HepG2 (cell line): Measurements from ENCODE around the gene NCOA5. TPM values are rescaled to one million over a fixed set of nuclear protein-coding genes. Genes with fewer than 3 reads are reported as not detected.

Experiments
- ARNTL ChIP-seq: sonication (generic); formaldehyde crosslinking; IDR thresholded peaks from 2 replicates; pipeline ENCODE4 v1.4.0; 2020; ENCODE audit warnings: mild to moderate bottlenecking, missing genetic modification reagents
- FOXK1 ChIP-seq: sonication (generic); formaldehyde crosslinking; IDR thresholded peaks from 2 replicates; pipeline ENCODE4 v1.4.0; 2020; ENCODE audit warnings: low read depth, missing genetic modification reagents, borderline replicate concordance
- HIVEP1 ChIP-seq: sonication (generic); formaldehyde crosslinking; IDR thresholded peaks from 2 replicates; pipeline ENCODE4 v1.4.0; 2020; ENCODE audit warnings: mild to moderate bottlenecking, missing genetic modification reagents
- HMG20A ChIP-seq: IDR thresholded peaks from 2 replicates; pipeline ENCODE4 v1.6.1; 2016; ENCODE audit warnings: borderline replicate concordance
- KLF11 ChIP-seq: IDR thresholded peaks from 2 replicates; pipeline ENCODE4 v1.6.1; 2016; ENCODE audit warnings: missing compliant biosample characterization
- KMT2B ChIP-seq: IDR thresholded peaks from 2 replicates; pipeline ENCODE4 v1.6.1; 2016; ENCODE audit warnings: missing genetic modification reagents, missing compliant biosample characterization
- MAF1 ChIP-seq: sonication (generic); formaldehyde crosslinking; IDR thresholded peaks from 2 replicates; pipeline ENCODE4 v1.5.0; 2020; ENCODE audit warnings: missing genetic modification reagents, borderline replicate concordance
- MAFG ChIP-seq: sonication (generic); formaldehyde crosslinking; IDR thresholded peaks from 2 replicates; pipeline ENCODE4 v1.5.1; 2020; ENCODE audit warnings: mild to moderate bottlenecking, missing genetic modification reagents
- MED1 ChIP-seq: sonication (generic); formaldehyde crosslinking; IDR thresholded peaks from 2 replicates; pipeline ENCODE4 v1.4.0; 2020; ENCODE audit warnings: missing genetic modification reagents
- MEF2D ChIP-seq: sonication (generic); formaldehyde crosslinking; IDR thresholded peaks from 2 replicates; pipeline ENCODE4 v1.5.1; 2020; ENCODE audit warnings: mild to moderate bottlenecking, missing genetic modification reagents
- MTF1 ChIP-seq: sonication (generic); formaldehyde crosslinking; IDR thresholded peaks from 2 replicates; pipeline ENCODE4 v1.5.0; 2020; ENCODE audit warnings: missing genetic modification reagents
- NCOA2 ChIP-seq: sonication (generic); formaldehyde crosslinking; IDR thresholded peaks from 2 replicates; pipeline ENCODE4 v1.8.0; 2022; ENCODE audit warnings: inconsistent platforms
- RARG ChIP-seq: sonication (generic); formaldehyde crosslinking; IDR thresholded peaks from 2 replicates; pipeline ENCODE4 v1.4.0; 2020; ENCODE audit warnings: low read depth, mild to moderate bottlenecking, missing genetic modification reagents
- SIX4 ChIP-seq: sonication (generic); formaldehyde crosslinking; IDR thresholded peaks from 2 replicates; pipeline ENCODE4 v1.4.0; 2020; ENCODE audit warnings: missing genetic modification reagents
- ZNF33B ChIP-seq: sonication (generic); formaldehyde crosslinking; IDR thresholded peaks from 2 replicates; pipeline ENCODE4 v1.5.1; 2020; ENCODE audit warnings: mild to moderate bottlenecking, missing genetic modification reagents
- ZNF605 ChIP-seq: sonication (generic); formaldehyde crosslinking; IDR thresholded peaks from 2 replicates; pipeline ENCODE4 v1.8.0; 2022; ENCODE audit warnings: mild to moderate bottlenecking, missing genetic modification reagents
- ZNF75D ChIP-seq: sonication (generic); formaldehyde crosslinking; IDR thresholded peaks from 2 replicates; pipeline ENCODE4 v1.8.1; 2023; ENCODE audit warnings: missing genetic modification reagents, mild to moderate bottlenecking, borderline replicate concordance
- polyA plus RNA-seq, 8 experiments: library from polyadenylated mRNA; depleted of rRNA in 3 of 8; stranded (reverse) in 7 of 8; unstranded in 1 of 8; fragments of >200 nt; fragmentation: Illumina TruSeq in 4 of 8; extraction: Trizol in 4 of 8; gene quantifications; 2 replicates each; pipeline versions ENCODE4 v1.2.1 to v1.2.3, GENCODE V29; 2011 to 2016; ENCODE audit warnings: low read depth in 4 of 8, missing spikeins in 1 of 8, mixed read lengths in 1 of 8; ENCODE audit not compliant: insufficient read depth in 1 of 8
- total RNA-seq, 5 experiments: library from RNA; depleted of rRNA; stranded (reverse); fragments of >200 nt; fragmentation: Illumina TruSeq; extraction: Trizol; gene quantifications; 2 replicates each; pipeline ENCODE4 v1.2.3, GENCODE V29; 2016; ENCODE audit warnings: low read depth in 1 of 5
- TF ChIP-seq, protein P1 (sequence below): sonication (generic); formaldehyde crosslinking; IDR thresholded peaks from 2 replicates; pipeline ENCODE4 v1.4.0; 2020; ENCODE audit warnings: missing genetic modification reagents
- TF ChIP-seq, protein P2 (sequence below): sonication (generic); formaldehyde crosslinking; IDR thresholded peaks from 2 replicates; pipeline ENCODE4 v1.4.0; 2020; ENCODE audit warnings: missing genetic modification reagents, borderline replicate concordance
- TF ChIP-seq, protein P3 (sequence below): sonication (generic); formaldehyde crosslinking; conservative IDR thresholded peaks from 2 replicates; pipeline ENCODE4 v1.4.0; 2020; ENCODE audit warnings: missing genetic modification reagents
- TF ChIP-seq, protein P4 (sequence below): sonication (generic); formaldehyde crosslinking; IDR thresholded peaks from 2 replicates; pipeline ENCODE4 v1.5.0; 2020; ENCODE audit warnings: missing genetic modification reagents
- TF ChIP-seq, protein P5 (sequence below): sonication (generic); formaldehyde crosslinking; IDR thresholded peaks from 2 replicates; pipeline ENCODE4 v1.5.1; 2020; ENCODE audit warnings: mild to moderate bottlenecking, missing genetic modification reagents, moderate library complexity

The NCOA5 gene
- total and polyA plus RNA-seq, 2 of the 13 experiments (the other 11 are each of a cell fraction or from before 2014, with no cell fraction given), result 16.5 to 28.4 TPM

DNA sequence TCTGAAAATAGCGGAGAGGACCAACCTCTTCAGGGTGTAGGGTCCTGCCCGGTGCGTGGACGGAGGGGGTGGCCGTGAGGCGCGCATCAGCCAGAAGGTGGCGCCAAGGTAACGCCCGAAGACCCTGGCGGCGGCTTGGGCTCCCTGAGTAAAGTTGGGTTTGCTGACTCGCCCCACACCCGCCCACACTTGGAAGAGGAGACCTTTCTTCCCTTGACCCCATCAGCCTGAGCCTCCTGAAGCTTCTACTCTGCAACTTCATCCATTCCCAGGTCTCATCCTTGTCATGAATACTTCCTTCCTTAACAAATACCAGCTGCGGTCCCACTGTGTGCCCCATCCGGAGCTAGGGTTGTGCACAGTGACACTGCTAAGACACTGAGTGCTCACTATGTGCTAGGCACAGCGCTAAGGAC lies 43.0 kb upstream of the NCOA5 start (continued):
- TF ChIP-seq, protein P1, sequence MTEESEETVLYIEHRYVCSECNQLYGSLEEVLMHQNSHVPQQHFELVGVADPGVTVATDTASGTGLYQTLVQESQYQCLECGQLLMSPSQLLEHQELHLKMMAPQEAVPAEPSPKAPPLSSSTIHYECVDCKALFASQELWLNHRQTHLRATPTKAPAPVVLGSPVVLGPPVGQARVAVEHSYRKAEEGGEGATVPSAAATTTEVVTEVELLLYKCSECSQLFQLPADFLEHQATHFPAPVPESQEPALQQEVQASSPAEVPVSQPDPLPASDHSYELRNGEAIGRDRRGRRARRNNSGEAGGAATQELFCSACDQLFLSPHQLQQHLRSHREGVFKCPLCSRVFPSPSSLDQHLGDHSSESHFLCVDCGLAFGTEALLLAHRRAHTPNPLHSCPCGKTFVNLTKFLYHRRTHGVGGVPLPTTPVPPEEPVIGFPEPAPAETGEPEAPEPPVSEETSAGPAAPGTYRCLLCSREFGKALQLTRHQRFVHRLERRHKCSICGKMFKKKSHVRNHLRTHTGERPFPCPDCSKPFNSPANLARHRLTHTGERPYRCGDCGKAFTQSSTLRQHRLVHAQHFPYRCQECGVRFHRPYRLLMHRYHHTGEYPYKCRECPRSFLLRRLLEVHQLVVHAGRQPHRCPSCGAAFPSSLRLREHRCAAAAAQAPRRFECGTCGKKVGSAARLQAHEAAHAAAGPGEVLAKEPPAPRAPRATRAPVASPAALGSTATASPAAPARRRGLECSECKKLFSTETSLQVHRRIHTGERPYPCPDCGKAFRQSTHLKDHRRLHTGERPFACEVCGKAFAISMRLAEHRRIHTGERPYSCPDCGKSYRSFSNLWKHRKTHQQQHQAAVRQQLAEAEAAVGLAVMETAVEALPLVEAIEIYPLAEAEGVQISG, result no peak
- no peak for TF ChIP-seq KLF11 (CRISPR knock-in tag)
- TF ChIP-seq HMG20A (CRISPR knock-in tag), result no peak
- TF ChIP-seq, protein P2, sequence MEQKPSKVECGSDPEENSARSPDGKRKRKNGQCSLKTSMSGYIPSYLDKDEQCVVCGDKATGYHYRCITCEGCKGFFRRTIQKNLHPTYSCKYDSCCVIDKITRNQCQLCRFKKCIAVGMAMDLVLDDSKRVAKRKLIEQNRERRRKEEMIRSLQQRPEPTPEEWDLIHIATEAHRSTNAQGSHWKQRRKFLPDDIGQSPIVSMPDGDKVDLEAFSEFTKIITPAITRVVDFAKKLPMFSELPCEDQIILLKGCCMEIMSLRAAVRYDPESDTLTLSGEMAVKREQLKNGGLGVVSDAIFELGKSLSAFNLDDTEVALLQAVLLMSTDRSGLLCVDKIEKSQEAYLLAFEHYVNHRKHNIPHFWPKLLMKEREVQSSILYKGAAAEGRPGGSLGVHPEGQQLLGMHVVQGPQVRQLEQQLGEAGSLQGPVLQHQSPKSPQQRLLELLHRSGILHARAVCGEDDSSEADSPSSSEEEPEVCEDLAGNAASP (CRISPR knock-in tag), result peak; percentile 48; the same call in 1 of the 2 replicates
- TF ChIP-seq ARNTL (CRISPR knock-in tag), result no peak
- TF ChIP-seq, protein P3, sequence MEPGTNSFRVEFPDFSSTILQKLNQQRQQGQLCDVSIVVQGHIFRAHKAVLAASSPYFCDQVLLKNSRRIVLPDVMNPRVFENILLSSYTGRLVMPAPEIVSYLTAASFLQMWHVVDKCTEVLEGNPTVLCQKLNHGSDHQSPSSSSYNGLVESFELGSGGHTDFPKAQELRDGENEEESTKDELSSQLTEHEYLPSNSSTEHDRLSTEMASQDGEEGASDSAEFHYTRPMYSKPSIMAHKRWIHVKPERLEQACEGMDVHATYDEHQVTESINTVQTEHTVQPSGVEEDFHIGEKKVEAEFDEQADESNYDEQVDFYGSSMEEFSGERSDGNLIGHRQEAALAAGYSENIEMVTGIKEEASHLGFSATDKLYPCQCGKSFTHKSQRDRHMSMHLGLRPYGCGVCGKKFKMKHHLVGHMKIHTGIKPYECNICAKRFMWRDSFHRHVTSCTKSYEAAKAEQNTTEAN, result no peak
- no peak for TF ChIP-seq FOXK1 (CRISPR knock-in tag)
- TF ChIP-seq, protein P4, sequence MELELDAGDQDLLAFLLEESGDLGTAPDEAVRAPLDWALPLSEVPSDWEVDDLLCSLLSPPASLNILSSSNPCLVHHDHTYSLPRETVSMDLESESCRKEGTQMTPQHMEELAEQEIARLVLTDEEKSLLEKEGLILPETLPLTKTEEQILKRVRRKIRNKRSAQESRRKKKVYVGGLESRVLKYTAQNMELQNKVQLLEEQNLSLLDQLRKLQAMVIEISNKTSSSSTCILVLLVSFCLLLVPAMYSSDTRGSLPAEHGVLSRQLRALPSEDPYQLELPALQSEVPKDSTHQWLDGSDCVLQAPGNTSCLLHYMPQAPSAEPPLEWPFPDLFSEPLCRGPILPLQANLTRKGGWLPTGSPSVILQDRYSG (CRISPR knock-in tag), result no peak
- peak; percentile 50; the same call in 1 of the 2 replicates for TF ChIP-seq HIVEP1 (CRISPR knock-in tag)
- no peak for TF ChIP-seq ZNF605 (CRISPR knock-in tag)
- TF ChIP-seq NCOA2, result peak; percentile 25; the same call in 1 of the 2 replicates
- no peak for TF ChIP-seq ZNF75D (CRISPR knock-in tag)
- no peak for TF ChIP-seq SIX4 (CRISPR knock-in tag)
- no peak for TF ChIP-seq MTF1 (CRISPR knock-in tag)
- no peak for TF ChIP-seq MEF2D (CRISPR knock-in tag)
- TF ChIP-seq, protein P5, sequence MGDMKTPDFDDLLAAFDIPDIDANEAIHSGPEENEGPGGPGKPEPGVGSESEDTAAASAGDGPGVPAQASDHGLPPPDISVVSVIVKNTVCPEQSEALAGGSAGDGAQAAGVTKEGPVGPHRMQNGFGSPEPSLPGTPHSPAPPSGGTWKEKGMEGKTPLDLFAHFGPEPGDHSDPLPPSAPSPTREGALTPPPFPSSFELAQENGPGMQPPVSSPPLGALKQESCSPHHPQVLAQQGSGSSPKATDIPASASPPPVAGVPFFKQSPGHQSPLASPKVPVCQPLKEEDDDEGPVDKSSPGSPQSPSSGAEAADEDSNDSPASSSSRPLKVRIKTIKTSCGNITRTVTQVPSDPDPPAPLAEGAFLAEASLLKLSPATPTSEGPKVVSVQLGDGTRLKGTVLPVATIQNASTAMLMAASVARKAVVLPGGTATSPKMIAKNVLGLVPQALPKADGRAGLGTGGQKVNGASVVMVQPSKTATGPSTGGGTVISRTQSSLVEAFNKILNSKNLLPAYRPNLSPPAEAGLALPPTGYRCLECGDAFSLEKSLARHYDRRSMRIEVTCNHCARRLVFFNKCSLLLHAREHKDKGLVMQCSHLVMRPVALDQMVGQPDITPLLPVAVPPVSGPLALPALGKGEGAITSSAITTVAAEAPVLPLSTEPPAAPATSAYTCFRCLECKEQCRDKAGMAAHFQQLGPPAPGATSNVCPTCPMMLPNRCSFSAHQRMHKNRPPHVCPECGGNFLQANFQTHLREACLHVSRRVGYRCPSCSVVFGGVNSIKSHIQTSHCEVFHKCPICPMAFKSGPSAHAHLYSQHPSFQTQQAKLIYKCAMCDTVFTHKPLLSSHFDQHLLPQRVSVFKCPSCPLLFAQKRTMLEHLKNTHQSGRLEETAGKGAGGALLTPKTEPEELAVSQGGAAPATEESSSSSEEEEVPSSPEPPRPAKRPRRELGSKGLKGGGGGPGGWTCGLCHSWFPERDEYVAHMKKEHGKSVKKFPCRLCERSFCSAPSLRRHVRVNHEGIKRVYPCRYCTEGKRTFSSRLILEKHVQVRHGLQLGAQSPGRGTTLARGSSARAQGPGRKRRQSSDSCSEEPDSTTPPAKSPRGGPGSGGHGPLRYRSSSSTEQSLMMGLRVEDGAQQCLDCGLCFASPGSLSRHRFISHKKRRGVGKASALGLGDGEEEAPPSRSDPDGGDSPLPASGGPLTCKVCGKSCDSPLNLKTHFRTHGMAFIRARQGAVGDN (CRISPR knock-in tag), result peak; percentile 47
- TF ChIP-seq ZNF33B (CRISPR knock-in tag), result no peak
- 0 out of 2 replicates have a peak, but pooled peaks have one; percentile 42 for TF ChIP-seq KMT2B
- no peak for TF ChIP-seq RARG
- TF ChIP-seq MAFG (CRISPR knock-in tag), result no peak
- no peak for TF ChIP-seq MED1 (CRISPR knock-in tag)
- no peak for TF ChIP-seq MAF1
